LoVo (cell line): ENCODE measurements around the gene RAG1.

Experiments used
- DNase-seq: peaks from one replicate; pipeline ENCODE4 v3.0.0-alpha.2; 2016; ENCODE audit warnings: low spot score

The RAG1 gene

DNA sequence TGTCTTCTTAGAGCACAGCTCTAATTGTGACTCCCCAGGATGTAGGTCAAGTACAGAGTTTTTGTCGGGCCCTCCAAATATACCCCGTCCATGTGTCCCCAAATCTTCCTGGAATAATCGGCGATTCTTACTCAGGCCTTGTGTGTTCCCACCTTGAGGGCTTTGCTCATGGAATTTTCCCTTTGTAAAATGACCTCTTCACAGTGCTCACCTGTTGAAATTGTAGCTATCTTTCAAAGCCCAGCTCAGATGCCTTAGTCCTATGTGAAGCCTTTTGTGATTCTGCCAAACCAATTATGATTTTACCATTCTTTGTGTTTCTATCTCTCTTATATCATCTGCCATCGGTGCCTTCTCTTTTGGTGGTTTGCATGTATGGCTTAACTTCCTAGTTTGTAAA, 60.3 kb downstream of the RAG1 start:
- no peak for DNase-seq

DNA sequence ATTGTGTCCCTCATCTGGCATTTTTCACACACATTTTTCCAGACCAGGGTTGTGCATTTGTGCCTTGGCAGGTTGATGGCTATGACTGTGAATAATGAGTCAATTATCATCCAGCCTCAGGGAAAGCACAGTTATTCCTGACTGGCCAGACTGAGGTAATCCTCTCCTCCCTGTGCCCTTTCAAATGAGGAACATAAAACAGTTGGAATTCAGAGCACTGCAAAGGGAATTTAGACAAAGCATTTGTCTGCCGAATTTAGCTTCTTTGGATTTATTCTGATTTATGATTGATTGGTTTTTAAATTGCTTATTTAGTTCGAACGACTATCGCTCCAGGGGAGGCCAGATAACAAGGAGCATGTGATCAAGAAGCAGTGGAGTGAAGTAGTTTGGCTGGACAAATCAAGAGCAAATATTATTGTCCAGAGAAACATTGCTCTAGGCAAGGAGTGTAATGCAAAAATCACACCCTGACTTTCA, 61.0 kb downstream of the RAG1 start:
- DNase-seq, result no peak
